Endodermal cell (in vitro differentiated cells): ENCODE results near the gene IGLL1. TPM values are rescaled to one million over a fixed set of nuclear protein-coding genes. Genes with fewer than 3 reads are reported as not detected.
A peak's percentile ranks its signal among the peaks of the same experiment; 100 is the strongest.

Source experiments
- DNase-seq: peaks from one replicate; pipeline ENCODE4 v3.0.0-alpha.2; 2017
- H3K27ac ChIP-seq: 2 replicates; pipeline ENCODE4 v1.5.1; 2013; ENCODE audit warnings: mild to moderate bottlenecking, low read depth, low read length, moderate library complexity
- H3K27me3 ChIP-seq: 2 replicates; pipeline ENCODE4 v1.6.1; 2013; ENCODE audit warnings: mild to moderate bottlenecking, low read length, moderate library complexity; ENCODE audit not compliant: insufficient read depth, control insufficient read depth, poor library complexity, severe bottlenecking
- H3K36me3 ChIP-seq: 2 replicates; pipeline ENCODE4 v1.7.0; 2013; ENCODE audit warnings: mild to moderate bottlenecking, low read length, moderate library complexity; ENCODE audit not compliant: control insufficient read depth, insufficient read depth
- H3K4me1 ChIP-seq: one replicate; pipeline ENCODE4 v1.7.0; 2013; ENCODE audit warnings: low read length; ENCODE audit not compliant: control insufficient read depth, insufficient read depth
- H3K4me3 ChIP-seq: 2 replicates; pipeline ENCODE4 v1.5.1; 2013; ENCODE audit warnings: mild to moderate bottlenecking, low read length, moderate library complexity
- H3K9ac ChIP-seq: 2 replicates; pipeline ENCODE4 v1.6.1; 2013; ENCODE audit warnings: mild to moderate bottlenecking, low read length, moderate library complexity; ENCODE audit not compliant: poor library complexity, severe bottlenecking; ENCODE audit errors: extremely low read depth
- H3K9me3 ChIP-seq: 2 replicates; pipeline ENCODE4 v1.6.1; 2013; ENCODE audit warnings: mild to moderate bottlenecking, low read length, moderate library complexity; ENCODE audit not compliant: control insufficient read depth
- H3K27ac Mint-ChIP-seq: 2 replicates; pipeline ENCODE4 v1.8.0; 2020; ENCODE audit warnings: mixed read lengths
- H3K27me3 Mint-ChIP-seq: 2 replicates; pipeline ENCODE4 v1.8.0; 2021; ENCODE audit warnings: mild to moderate bottlenecking, mixed read lengths; ENCODE audit not compliant: insufficient read depth
- H3K36me3 Mint-ChIP-seq: 2 replicates; pipeline ENCODE4 v1.8.0; 2020; ENCODE audit warnings: low read depth, mixed read lengths
- H3K4me1 Mint-ChIP-seq: 2 replicates; pipeline ENCODE4 v1.8.0; 2020; ENCODE audit warnings: mixed read lengths
- H3K4me3 Mint-ChIP-seq: 2 replicates; pipeline ENCODE4 v1.8.0; 2020; ENCODE audit warnings: mild to moderate bottlenecking, moderate library complexity, mixed read lengths
- H3K9me3 Mint-ChIP-seq: 2 replicates; pipeline ENCODE4 v1.8.0; 2020; ENCODE audit warnings: mild to moderate bottlenecking, mixed read lengths
- WGBS, 2 experiments: methylation state at CpG; one replicate each; pipeline versions ENCODE4 v1.1.5 to v1.1.7; 2013; ENCODE audit warnings: missing lambda C conversion rate in 2 of 2, mixed read lengths in 1 of 2; ENCODE audit not compliant: insufficient coverage in 1 of 2, insufficient read length in 1 of 2; 5-methylcytosine and 5-hydroxymethylcytosine counted together
- total RNA-seq, 2 donors: library from RNA; stranded (reverse); fragmentation: NEBNext Ultra II Directional in 1 of 2; extraction: Animal tissue kit (Norgen Biotek cat#: 25700) in 1 of 2; gene quantifications; 2 replicates in 1 of 2; 3 replicates in 1 of 2; pipeline ENCODE4 v1.2.1, GENCODE V29; 2021
- TF ChIP-seq, protein P1 (sequence below): fragments of 200-600 bp; sonication (generic); conservative IDR thresholded peaks from 2 replicates; pipeline ENCODE4 v1.5.0; 2021; ENCODE audit warnings: antibody characterized with exemption, mild to moderate bottlenecking

Gene IGLL1
- total RNA-seq, 2 donors from 2014 or later = not detected

DNA sequence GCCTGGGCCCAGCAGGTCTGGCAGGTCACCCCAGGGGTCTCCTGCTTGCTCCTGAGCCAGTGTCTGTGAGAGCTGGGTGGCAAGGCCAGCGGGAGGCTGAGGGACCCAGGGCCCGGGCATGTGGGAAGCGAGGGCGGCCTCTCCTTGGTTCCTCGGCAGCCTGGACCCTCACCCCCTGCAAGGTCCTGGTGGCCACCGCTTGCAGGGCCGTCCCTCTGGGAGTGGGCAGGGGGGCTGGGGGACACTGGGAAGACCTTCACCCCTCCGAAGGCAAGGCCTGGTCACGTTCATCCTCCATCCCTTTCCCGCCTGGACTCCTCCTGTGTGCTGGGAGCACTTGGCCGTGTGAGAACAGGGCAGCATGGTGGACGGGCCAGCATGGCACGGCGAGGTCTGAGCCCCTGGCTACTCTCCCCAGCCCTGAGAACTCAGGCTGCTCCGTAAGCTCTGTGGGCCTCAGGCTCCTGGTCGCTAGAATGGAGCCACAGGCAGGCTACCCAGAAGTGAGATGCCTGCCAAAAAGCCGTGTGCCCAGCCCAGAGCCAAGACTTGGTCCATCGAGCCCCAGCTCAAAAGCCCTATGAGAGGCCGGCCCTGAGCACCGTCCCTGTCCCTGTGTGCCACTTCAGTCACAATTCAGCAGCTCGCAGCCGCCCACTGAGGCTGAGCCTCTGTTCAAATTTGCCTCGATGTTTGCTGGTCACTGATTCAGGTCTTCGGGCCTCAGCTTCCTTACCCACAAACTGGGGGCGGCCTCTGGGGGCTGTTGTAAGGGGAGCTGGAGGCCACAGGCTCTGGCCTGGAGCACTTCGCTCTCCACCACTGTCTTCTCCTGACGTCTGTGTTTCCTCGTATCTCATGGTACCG lies 45.0 kb downstream of the IGLL1 start:
- H3K27me3 Mint-ChIP-seq = peaks cover 5% of the 10 kb centered on the region
- H3K4me3 ChIP-seq = no peak overlapping the region
- no peaks in the 10 kb centered on the region for H3K27me3 ChIP-seq
- peak overlapping the region; percentile 98 for H3K27ac Mint-ChIP-seq
- peak; percentile 57 for DNase-seq
- H3K4me3 Mint-ChIP-seq = peak overlapping the region; percentile 88
- TF ChIP-seq, protein P1, sequence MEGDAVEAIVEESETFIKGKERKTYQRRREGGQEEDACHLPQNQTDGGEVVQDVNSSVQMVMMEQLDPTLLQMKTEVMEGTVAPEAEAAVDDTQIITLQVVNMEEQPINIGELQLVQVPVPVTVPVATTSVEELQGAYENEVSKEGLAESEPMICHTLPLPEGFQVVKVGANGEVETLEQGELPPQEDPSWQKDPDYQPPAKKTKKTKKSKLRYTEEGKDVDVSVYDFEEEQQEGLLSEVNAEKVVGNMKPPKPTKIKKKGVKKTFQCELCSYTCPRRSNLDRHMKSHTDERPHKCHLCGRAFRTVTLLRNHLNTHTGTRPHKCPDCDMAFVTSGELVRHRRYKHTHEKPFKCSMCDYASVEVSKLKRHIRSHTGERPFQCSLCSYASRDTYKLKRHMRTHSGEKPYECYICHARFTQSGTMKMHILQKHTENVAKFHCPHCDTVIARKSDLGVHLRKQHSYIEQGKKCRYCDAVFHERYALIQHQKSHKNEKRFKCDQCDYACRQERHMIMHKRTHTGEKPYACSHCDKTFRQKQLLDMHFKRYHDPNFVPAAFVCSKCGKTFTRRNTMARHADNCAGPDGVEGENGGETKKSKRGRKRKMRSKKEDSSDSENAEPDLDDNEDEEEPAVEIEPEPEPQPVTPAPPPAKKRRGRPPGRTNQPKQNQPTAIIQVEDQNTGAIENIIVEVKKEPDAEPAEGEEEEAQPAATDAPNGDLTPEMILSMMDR = no peak
- no peak overlapping the region for H3K9ac ChIP-seq
- H3K36me3 ChIP-seq = no peaks in the 10 kb centered on the region
- no peaks in the 10 kb centered on the region for H3K9me3 Mint-ChIP-seq
- WGBS, 2 experiments = 90 to 96% methylated on average over 15 to 29 of the region's 29 CpGs
- peaks cover 47% of the 10 kb centered on the region for H3K4me1 ChIP-seq
- H3K4me1 Mint-ChIP-seq = peaks cover 72% of the 10 kb centered on the region
- H3K9me3 ChIP-seq = no peaks in the 10 kb centered on the region
- H3K36me3 Mint-ChIP-seq = peaks cover 25% of the 10 kb centered on the region
- H3K27ac ChIP-seq = peak overlapping the region; percentile 16

DNA sequence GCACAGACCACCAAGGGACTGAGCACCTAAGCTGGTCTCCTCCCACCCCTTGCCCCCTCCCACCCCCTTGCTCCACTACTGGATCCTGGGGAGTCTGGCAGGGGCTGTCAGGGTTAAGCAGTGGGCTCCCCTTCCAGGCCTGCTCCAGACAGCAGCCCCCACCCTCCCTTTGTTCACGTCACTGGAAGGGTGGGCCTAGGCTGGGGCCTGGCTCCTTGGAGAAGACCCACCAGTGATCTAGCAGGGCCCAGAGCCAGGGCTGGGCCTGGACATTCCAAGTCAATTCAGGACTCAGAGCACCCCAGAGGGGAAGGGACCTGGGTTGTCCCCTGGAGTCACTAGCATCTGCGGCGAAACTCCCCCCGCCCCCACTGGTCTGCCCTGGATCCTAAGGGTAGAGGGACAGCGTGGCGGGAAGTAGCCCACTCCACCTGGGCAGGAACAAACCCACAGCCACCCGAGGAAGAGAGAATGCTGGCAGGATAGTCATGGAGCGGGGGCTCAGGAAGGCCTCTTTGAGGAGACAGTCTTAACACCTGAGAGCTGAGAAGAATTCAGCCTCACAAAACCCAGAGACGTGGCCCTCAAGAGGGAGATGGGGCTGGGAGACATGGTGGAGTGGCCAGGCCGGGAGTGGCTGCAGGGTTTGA lies 45.8 kb downstream of the IGLL1 start:
- no peaks in the 10 kb centered on the region for H3K9me3 ChIP-seq
- no peak for DNase-seq
- Mint-ChIP-seq H3K27me3 (peaks cover 5% of the 10 kb centered on the region), H3K9me3 (no peaks in the 10 kb centered on the region), H3K36me3 (peaks cover 21% of the 10 kb centered on the region), H3K4me3 (no peak overlapping the region), H3K4me1 (peaks cover 70% of the 10 kb centered on the region), H3K27ac (peak overlapping the region; percentile 91)
- no peak overlapping the region for H3K9ac ChIP-seq
- TF ChIP-seq, protein P1 = no peak
- no peaks in the 10 kb centered on the region for H3K36me3 ChIP-seq
- H3K4me1 ChIP-seq = peaks cover 47% of the 10 kb centered on the region
- no peaks in the 10 kb centered on the region for H3K27me3 ChIP-seq
- WGBS, 2 experiments = 69 to 88% methylated on average over 2 to 10 of the region's 10 CpGs
- no peak overlapping the region for H3K4me3 ChIP-seq
- H3K27ac ChIP-seq = no peak overlapping the region

DNA sequence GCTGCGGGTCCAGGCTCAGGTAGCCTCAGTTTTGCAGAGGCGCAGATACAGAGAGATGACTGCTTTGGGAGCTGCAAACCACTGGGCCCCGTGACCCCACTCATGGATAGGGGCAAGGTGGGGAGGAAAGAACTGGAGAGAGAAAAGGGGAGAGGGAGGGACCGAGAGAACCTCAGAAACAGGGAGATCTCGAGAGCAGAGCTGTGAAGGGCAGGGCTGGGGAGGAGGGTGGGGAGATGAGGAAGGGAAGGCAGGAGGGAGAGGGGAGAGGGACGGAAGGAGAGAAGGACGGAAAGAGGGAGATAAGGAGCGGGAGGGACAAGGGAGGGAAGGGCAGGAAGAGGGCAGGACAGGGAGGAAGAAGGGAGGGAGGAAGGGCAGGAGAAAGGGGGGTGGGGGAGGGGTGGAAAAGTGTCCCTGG lies 46.3 kb downstream of the IGLL1 start:
- Mint-ChIP-seq H3K27me3 (peaks cover 5% of the 10 kb centered on the region), H3K36me3 (peaks cover 15% of the 10 kb centered on the region), H3K4me1 (peaks cover 70% of the 10 kb centered on the region), H3K4me3 (peak overlapping the region; percentile 39), H3K9me3 (no peaks in the 10 kb centered on the region), H3K27ac (peak overlapping the region; percentile 87)
- Histone ChIP-seq H3K27ac (peak overlapping the region; percentile 25), H3K4me1 (peaks cover 43% of the 10 kb centered on the region), H3K9ac (no peak overlapping the region), H3K27me3 (no peaks in the 10 kb centered on the region), H3K36me3 (no peaks in the 10 kb centered on the region), H3K4me3 (no peak overlapping the region), H3K9me3 (no peaks in the 10 kb centered on the region)
- WGBS, 2 experiments = 57 to 63% methylated on average over 6 to 8 of the region's 8 CpGs
- DNase-seq = peak; percentile 75
- TF ChIP-seq, protein P1 = no peak
